ENCODE results near the gene AKNA.

The AKNA gene

DNA sequence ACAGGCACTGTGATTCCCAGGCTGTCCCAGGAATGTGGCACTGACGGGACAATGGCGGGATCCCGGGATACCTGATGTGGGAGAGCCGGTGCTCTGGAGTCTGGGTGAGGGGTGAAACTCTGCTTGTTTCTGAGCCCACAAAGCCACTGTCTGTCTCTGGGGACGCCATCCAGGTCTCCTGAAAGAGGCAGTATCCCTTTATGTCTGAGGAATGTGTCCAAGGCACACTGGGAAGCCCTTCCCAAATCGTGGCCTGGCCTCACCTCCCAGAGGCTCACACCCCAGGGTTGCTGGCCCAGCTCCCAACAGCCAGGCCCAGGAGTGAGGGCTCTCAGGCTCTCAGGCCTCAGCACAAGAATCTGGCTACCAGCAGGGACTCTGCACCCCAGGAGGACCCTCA, 31.0 kb downstream of the AKNA start:
- DNase-seq = no peak

DNA sequence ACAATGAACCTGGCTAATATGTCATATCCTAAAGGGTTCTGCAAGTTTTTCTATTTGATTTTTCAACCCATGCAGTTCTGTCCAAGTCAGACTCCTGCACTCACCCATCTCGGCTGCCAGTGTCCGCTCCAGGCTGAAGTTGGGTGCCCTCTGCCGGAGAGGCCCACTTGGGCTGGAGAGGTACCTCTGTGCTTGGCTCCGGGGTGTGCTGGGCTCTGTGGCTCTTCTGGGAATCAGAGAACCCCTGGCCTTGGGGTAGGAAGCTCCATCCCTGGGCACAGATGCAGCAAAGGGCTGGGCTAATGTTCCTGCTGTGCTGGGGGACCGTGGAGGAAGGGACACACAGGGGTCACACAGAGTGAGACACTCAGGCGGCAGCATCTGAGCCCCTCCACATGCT, 32.0 kb downstream of the AKNA start:
- DNase-seq = no peak

DNA sequence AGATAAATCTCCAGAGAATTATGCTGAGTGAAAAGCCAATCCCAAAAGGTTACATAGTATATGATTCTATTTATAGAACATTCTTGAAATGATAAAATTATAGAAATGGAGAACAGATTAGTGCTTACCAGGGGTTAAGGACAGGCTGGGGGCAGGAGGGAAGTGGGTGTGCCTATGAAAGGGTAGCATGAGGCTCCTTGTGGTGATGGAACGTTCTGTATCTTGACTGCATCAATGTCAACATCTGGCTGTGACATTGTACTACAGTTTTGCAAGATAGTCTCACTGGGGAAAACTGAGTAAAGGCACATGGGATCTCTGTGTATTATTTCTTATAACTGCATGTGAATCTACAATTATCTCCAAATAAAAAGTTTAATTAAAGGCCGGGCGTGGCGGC, 35.9 kb downstream of the AKNA start:
- DNase-seq = no peak

DNA sequence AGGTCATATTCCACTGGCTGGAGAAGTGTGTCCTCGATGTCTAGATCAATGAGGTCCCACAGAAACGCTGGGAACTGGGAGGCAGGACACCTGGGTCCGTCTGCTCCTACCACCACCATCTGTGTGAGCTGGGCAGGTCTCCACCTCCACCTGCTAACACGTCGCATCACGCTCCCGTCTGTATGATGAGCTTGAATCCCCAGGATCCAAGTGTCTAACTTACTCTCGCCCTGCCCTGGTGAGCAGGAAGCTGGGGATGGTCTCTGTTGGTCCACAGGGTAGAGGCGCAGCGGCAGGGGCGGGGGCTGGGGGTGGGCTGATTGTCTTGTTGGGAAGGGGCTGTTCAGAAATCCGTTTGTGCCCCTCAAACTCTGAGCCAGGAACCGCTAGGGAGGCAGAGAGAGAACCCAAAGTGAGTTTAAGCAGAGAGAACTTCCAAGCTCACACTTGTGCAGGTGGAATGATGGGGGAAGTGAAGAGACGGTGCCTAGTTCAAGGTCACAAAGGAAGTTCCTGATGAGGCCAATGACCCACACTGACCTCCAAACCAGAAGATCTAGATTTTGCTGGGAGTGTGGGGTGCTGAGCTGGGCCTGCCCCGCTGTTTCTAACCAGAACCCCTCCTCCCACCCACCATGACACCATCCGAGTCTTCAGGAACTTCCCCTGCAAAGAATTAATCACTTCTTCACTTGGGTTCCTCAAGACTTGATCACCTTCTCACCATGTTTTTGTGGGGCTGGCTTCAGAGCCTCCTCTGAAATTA, 37.0 kb downstream of the AKNA start:
- no peak for DNase-seq

DNA sequence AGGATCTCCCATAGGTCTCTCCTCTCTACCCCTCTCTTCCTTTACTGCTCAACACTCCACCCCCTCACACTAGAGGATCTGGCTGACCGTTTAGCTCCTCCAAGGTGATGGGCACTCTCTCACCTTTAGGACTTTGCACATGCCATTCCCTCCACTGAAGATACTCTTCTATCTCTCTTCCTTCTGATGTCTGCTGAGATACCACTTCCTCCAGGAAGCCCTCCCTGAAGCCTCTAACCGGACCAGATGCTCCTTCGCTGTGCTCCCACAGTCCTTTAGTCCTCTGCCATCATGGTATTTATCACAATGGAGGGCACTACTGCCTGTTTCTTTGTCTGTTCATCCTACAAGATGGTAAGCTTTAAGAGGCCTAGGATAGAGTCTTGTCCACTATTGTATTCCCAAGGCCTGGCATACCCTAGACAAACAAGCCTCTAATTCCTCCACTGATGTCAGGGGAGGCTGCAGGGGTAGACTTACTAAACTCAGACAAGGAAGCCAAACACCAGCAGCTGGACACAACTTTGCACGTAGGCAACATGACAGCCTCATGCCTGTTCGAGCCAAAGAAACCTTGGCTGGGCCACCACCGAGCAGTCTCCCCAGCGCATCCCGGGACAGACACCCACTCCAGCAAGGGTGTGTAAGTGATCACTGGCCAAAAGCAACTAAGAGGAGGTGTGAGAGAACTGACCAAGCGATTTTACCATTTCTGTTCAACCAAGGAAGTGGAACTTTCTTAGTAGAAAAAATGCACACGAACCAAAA, 37.9 kb downstream of the AKNA start:
- DNase-seq = no peak

DNA sequence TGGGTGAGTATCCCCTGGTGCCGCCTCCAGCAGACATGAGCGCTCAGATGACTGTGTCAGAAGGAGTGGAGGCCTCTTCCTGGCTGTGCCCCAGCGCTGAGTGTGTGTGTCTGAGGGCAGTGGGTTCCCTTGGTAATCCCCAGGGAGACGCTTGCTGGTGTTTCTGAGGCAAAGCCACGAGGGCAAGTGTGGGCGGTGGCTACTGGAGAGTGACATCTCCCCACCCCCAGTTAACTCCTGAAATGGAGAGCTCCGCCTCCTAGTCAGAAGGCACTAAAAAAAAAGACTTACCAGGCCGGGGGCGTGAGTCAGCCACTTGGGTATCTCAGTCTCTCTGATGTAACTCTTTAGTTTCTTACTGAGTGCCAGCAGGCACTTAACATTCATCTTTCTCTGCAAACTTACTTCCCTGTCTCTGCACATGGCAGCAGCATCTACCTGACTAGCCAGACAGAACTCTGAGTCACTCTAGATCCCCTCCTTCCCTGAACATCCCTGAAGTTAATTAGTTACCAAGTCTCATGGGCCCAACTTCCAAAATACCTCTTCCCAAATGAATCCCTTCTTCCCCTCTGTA, 38.8 kb downstream of the AKNA start:
- DNase-seq = no peak

DNA sequence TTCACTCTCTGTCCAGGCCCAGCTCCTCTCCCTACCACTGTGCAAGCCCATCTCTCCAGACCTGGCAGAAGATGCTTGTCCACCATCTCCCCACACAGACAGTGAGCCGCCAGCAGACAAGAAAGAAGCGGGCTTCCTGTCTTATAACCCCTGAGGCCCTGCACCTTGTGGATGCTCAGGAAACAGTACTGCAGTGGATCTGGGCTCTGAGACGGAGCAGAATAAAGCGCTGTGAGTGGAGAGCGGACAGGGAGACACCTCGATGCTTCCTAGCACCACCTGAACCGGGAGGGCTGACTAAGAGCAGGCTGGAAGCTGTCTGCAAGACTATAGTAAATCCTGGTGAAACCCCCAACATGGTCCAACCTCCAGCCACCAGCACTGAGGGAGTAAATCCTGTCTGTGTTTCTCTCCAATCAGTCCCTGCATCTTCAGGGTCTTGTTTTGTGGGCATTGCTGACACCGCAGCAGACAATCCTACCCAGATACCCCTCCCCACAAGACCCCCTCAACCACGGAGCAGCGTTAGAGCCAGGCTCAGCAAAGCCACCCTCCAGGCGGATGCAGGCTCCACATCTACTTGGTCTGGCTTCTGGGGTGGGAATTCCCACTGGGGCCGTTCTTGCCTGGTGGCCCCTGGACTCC, 39.4 kb downstream of the AKNA start:
- no peak for DNase-seq

DNA sequence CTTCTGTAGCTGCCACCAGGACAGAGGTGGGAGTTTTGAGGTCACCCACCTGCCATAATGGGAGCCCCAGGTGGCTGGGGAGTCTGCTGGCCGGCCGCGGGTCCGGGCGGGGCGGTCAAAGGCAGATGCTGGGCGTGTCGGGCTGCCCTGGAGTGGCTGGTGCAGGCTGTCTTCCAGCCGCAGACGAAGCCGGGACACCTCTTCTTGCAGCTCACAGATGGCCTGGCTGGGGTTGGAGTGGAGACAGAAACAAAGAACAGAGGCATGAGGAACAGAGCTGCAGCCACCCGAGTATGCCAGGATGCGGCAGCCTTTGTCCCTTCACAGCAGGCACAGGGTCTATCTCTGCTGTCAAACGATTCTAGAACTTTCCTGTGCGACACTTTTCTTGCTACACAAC, 40.1 kb downstream of the AKNA start:
- DNase-seq = no peak

DNA sequence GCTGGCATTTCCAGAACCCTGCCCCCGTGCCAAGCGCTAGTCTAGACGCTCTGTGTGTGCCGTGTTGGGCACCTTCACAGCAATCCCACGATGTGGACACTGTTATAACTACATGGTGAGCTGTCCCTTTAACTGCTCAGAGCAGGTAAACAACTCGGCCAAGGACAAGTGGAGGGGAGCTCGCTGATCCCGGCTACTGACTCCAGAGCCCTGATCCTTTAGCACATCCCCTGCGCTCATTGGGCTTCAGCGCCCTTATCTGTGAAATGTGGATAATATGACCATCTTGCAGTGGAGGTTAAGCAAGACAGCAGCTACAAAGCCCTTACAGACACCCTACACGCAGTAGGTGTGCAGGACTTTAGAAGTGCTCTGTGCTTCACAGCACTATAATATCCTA, 41.6 kb downstream of the AKNA start:
- no peak for DNase-seq

DNA sequence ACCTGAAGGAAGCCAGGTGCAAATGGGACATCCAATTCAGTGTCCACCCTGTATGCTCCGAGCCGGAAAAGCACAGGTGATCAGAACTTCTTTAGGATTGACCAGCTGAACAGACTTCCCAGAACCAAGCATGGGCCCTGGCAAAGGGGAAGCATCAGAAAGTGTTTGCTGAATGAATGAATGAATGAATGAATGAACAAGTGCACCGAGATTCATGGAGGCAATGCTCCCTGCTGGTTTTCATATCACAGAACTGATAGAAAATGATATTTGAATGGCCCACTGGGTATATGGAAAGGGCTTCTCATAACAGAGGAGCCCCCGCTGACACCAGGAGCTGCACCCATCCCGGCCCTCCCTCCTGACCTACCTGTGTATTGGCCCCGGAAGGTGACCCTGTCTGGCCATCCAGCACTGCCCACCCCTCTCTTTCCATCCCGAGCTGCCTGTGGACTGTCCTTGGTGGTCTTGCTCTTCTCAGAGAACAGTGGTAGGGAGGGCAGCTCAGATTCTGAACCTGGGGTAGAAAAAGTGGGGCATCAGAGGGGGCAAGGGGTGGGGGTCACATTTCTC, 42.2 kb downstream of the AKNA start:
- no peak for DNase-seq

DNA sequence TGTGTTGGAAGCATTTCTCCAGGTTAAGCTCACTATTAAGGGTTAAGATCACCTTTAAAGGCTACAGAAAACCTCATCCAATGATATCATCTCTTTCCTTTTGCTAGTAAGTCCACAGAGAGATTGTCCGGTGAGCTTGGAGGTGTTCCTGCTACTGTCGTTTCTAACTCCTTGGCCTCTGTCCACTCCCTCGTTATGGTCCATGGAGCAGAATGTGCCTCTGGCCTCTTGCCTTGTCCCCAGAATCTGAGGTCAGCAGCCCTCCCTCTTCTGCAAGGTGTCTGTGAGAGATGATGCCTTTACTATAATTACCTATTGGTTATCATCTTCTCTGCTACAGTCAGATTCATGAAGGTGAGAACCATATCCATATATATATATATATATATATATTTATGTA, 43.1 kb downstream of the AKNA start:
- DNase-seq = no peak

DNA sequence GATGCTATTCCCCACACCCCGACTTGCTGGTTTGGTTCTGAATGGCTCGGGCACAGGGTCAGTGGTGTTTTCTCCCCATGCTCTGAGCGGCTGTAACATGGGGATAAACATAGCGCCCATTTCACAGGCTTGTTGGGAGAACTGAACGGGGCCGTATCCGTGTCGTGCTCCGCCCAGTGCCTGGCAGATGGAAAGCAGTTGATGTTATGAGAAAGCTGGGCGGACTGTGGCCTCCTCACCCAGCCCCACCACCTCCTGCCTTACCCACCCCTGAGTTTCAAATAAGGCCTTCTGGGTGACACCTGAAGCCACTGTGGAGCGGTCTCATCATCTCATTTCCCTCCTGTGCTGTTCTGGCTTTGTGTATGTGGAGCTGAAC, 43.6 kb downstream of the AKNA start:
- DNase-seq = no peak

DNA sequence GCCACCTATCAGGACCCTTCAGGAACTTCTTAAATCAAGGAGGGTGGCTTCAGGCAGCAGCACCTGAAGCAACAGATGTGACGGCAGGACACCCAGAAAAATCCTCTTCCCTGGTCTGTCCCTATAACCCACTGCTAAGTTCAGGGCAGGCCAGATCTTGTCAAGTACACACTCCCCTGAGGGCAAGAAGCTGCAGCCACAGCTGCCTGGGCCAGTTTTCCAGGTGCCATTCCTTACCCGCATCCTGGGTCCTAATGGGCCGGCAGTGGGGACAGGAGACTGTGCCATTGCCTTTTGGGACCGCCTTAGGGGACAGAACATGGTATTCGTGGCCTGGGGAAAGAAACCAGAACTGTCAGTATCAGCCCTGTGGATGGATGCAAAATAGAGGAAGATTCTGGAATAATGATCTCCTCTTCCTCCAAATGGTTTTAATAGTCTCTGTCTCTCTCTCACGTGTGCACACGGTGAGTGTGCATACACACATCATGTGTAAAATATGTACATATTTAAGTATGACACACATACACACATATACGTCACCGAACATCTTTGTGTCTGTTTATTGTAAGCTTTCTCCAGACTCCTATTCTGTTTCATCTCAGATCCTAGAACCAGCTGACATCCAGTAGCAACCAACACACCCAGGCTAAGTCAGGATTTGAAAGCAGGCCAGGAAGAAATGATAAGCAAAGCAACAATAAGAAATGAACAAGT, 44.2 kb downstream of the AKNA start:
- DNase-seq = no peak

DNA sequence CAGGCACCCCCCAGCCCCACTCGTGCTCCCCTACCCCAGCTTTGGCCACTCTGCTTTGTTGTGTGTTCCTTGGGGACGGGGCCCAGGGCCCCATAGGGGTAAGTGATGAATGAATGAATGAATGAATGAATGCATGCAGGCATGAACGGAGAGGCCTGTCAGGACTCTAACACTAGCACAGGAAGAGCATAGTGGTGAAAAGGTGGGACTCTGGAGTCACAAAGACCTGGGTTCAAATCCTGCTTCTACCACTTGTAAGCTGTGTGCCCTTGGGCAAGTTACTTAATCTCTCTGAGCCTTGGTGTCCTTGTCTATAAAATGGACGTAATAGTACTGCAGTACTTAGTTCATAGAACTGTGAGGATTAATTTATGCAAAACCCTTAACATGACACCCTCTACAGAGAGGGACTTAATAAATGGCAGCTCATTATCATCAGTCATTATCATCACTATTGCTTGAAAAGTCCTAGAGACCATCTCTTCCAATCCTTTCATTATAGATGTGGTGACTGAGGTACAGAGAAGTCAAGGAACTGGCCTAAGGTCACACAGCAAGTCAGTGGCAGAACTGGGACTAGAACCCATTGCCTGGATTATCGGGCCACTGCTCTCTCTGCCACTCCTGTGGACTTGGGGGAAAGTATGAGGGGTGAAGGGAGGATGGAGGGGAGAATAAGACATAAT, 44.9 kb downstream of the AKNA start:
- no peak for DNase-seq

DNA sequence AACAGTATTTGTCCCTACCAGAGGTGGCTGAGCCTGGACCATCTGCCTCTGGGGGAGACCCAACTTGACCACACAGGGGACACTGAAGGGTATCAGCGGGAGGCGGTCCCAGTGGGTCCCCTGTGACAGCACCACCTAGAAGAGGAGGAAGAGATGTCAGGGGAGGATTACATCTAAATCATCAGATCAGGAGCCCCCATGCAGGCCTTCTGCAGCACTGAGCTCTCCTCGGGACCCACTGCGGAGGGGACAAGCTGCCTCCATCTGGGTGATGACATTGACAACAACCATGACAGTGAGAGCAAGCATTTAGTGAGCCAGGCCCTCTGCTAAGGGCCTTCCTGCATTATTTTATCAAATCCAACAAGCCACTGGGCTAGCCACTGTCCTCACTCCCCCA, 45.8 kb downstream of the AKNA start:
- DNase-seq = no peak

DNA sequence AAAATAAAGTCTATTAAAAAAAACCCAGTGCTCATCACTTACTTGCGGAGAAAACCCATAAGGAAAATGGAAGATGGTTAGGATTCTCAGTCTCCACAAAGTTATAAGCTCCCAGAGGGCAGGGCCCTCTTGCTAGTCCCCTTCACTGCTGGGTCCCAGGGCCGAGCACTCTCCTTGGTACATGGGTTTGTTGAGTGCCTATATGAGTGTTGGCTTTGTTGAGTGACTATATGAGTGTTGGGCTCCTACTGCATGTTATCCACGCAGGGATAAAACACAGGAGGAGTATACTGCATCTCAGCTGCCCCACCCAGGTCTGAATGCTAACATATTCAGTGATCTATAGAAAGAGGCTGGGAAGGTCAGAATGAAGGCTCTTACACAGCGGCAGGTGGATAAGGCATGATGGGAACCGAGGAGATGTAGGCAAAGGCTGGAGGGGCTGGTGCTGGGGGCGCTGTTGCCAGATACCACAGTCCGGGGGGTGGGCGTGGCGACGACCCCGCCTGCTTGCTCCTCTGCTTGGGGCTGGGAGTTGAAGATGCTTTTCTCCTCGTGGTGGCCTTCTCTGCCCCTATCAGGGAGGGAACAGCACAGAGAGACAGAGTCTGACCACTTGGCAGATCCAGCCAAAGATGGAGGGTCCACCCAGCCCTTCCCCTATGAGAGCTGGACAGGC, 46.5 kb downstream of the AKNA start:
- no peak for DNase-seq

DNA sequence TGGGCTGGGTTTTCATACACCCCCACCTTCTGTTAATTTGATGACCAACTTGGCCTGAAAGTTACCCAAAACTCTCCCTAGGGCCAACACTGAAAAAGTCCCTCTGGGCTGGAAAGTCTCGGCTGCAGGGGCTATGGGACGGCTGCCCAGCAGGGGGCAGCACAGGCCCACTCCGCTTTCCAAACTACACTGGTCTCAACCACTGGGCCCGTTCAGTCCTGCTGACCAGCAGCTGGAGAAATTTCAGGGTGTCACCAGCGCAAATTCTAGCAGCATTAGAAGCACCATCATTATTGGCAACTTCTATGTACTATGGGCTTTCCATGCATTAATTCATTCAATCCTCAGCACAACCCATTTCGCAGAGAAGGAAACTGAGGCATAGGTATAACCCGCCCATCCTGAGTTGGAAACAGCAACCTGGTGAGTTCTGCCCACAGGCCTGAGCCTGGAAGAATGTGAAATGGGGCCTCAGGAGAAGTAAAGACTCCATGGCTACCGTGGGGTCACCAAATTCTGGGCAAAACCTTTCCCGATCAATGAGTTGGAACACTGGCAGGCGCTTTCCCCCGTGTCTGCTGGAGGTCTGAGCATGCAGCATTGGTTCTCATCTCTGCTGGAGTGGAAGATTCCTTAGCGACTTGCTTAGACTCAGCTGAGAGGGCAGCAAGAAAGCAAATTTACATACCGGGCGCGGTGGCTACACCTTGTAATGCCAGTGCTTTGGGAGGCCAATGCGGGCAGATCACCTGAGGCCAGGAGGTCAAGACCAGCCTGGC, 48.5 kb downstream of the AKNA start:
- peak; percentile 47 for DNase-seq

DNA sequence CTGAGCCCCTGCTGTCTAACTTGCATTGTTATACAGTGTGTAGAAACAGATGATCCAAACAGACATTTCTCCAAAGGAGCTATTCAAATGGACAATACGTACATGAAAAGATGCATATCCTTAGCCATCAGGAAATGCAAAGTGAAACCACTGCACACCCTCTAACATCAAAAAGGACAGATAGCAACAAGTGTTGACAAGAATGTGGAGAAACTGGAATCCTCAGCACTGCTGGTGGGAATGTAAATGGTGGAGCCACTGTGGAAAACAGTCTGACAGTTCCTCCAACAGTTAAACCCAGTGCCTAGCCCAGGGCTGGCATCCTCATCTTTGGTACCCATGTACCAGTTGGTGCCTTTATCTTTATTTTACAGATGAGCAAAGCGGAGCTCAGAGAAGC, 49.6 kb downstream of the AKNA start:
- DNase-seq = no peak

DNA sequence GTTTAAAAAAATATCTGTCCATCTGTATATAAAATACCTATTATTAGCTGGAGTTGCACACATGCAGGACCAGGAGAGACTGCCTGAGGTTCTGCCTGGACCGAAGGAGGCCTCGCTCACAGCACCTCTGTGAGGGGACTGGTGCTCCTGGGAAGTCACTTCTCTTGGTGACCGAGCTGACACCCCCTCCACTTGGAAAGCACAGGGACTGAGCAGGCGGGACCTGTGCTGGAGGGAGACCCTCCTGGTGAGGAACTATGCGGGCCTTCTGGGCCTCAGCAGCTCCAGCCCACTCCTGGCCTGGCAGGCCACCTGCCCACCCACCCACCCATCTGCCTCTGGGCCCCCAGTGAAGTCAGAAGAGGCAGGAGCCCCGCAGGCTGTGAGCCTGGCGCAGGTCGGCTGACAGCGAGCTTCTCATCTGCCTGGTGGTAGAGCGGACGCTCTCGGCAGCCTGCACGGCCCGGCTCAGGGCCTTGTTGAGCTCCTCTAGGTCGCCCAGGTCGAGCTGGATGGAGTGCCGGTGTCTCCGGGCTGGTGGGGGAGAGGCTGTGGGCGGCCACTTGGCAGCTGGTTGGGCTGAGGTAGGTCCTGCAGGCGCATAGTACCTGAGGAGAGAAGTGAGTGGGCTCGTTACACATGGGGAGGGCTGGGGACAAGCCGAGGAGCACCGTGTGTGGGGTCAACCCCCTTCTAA, 50.9 kb downstream of the AKNA start:
- DNase-seq = no peak

DNA sequence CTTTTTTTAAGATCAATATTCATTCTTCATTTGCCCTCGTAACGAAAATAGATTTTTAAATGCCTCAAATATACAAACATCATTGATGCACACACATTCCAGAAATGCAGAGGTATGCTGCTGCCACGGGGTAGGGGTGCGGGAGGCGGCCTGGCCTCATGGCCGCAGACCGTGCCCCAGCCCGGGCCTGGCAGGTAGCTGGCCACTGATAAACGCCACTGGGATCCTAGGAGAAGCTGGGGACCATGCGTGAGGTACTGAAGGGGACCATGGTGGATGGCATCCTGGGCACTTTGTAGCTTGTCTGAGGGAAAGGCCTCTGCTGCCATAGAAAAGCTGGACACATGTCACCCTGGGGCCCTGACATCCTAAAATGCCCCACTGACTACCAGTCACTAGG, 51.6 kb downstream of the AKNA start:
- DNase-seq = no peak

Measured in NCI-H69 (cell line).